T-helper 2 cell (primary cell): ENCODE measurements around the gene KRT73.

ENCODE experiments used
- DNase-seq, 5 experiments: peaks; one replicate each; pipeline versions ENCODE4 v3.0.0 to v3.0.0-alpha.2; 2012 to 2022

KRT73 gene

GRCh38 chr12:52645120-52645761 is 26.9 kb upstream of the KRT73 start:
- DNase-seq, result peak in 3 of 5 experiments; percentile 8 to 98 (median 85)

- DNase-seq, result no peak
These were observed 25.7 kb upstream of the KRT73 start for GRCh38 chr12:52644078-52644415.

- no peak for DNase-seq
These were observed 25.1 kb upstream of the KRT73 start for GRCh38 chr12:52643233-52644077.

- peak in 1 of 5 experiments; percentile 36 for DNase-seq
These were observed 23.1 kb upstream of the KRT73 start for GRCh38 chr12:52641468-52641867.

- no peak for DNase-seq
These were observed 18.9 kb upstream of the KRT73 start for GRCh38 chr12:52637299-52637698.

GRCh38 chr12:52636592-52637258 is 18.4 kb upstream of the KRT73 start:
- DNase-seq, result no peak

GRCh38 chr12:52636189-52636588 is 17.8 kb upstream of the KRT73 start:
- peak in 2 of 5 experiments; percentile 42 to 43 for DNase-seq

GRCh38 chr12:52634266-52635056 is 16.1 kb upstream of the KRT73 start:
- no peak for DNase-seq

- DNase-seq, result peak in 1 of 5 experiments; percentile 82
These were observed 15.0 kb upstream of the KRT73 start for GRCh38 chr12:52633383-52633782.

- no peak for DNase-seq
These were observed 14.3 kb upstream of the KRT73 start for GRCh38 chr12:52632656-52633055.

- no peak for DNase-seq
These were observed 13.5 kb upstream of the KRT73 start for GRCh38 chr12:52631676-52632459.

- no peak for DNase-seq
These were observed 12.9 kb upstream of the KRT73 start for GRCh38 chr12:52631264-52631663.

GRCh38 chr12:52630599-52631200 is 12.3 kb upstream of the KRT73 start:
- peak in 1 of 5 experiments; percentile 15 for DNase-seq

- DNase-seq, result no peak
These were observed 11.7 kb upstream of the KRT73 start for GRCh38 chr12:52630008-52630500.

- no peak for DNase-seq
These were observed 11.1 kb upstream of the KRT73 start for GRCh38 chr12:52629281-52630007.

- no peak for DNase-seq
These were observed 10.5 kb upstream of the KRT73 start for GRCh38 chr12:52628841-52629240.

- DNase-seq, result no peak
These were observed 9.8 kb upstream of the KRT73 start for GRCh38 chr12:52628111-52628507.

- no peak for DNase-seq
These were observed 9.2 kb upstream of the KRT73 start for GRCh38 chr12:52627395-52628110.

- DNase-seq, result no peak
These were observed 4.0 kb upstream of the KRT73 start for GRCh38 chr12:52622349-52622748.

- no peak for DNase-seq
These were observed 507 bp upstream of the KRT73 start for GRCh38 chr12:52618866-52619265.
